Measurements from ENCODE around the gene TCOF1.
A peak's percentile ranks its signal among the peaks of the same experiment; 100 is the strongest.

Gene TCOF1

GRCh38 chr5:150431048-150431447 is 73.6 kb downstream of the TCOF1 start:
- no peak for DNase-seq

GRCh38 chr5:150431574-150431973 is 74.1 kb downstream of the TCOF1 start:
- DNase-seq = no peak

GRCh38 chr5:150434464-150434863 is 77.0 kb downstream of the TCOF1 start:
- no peak for DNase-seq

GRCh38 chr5:150436141-150436680 is 78.7 kb downstream of the TCOF1 start:
- peak; percentile 96 for DNase-seq

GRCh38 chr5:150438873-150439546 is 81.5 kb downstream of the TCOF1 start:
- no peak for DNase-seq

- no peak for DNase-seq
Observed at GRCh38 chr5:150440948-150441812, 83.7 kb downstream of the TCOF1 start.

GRCh38 chr5:150441813-150442698 is 84.6 kb downstream of the TCOF1 start:
- no peak for DNase-seq

- DNase-seq = no peak
Observed at GRCh38 chr5:150442699-150443080, 85.2 kb downstream of the TCOF1 start.

- peak; percentile 68 for DNase-seq
Observed at GRCh38 chr5:150443242-150444075, 86.0 kb downstream of the TCOF1 start.

- DNase-seq = no peak
Observed at GRCh38 chr5:150444770-150445169, 87.3 kb downstream of the TCOF1 start.

GRCh38 chr5:150446088-150446487 is 88.6 kb downstream of the TCOF1 start:
- DNase-seq = no peak

- DNase-seq = no peak
Observed at GRCh38 chr5:150446583-150446982, 89.1 kb downstream of the TCOF1 start.

- no peak for DNase-seq
Observed at GRCh38 chr5:150447188-150447587, 89.7 kb downstream of the TCOF1 start.

GRCh38 chr5:150448334-150448733 is 90.8 kb downstream of the TCOF1 start:
- no peak for DNase-seq

GRCh38 chr5:150448952-150449516 is 91.5 kb downstream of the TCOF1 start:
- DNase-seq = peak; percentile 70
